ENCODE measurements around the gene FBXW11. TPM values are rescaled to one million over a fixed set of nuclear protein-coding genes. Genes with fewer than 3 reads are reported as not detected.

The FBXW11 gene
- total and polyA plus RNA-seq, 4 experiments from 2014 or later = 17.1 to 43.4 (median 32.1) TPM

GRCh38 chr5:171842777-171843328 lies 163.6 kb downstream of the FBXW11 start:
- Mint-ChIP-seq H3K27me3 (no peaks in the 10 kb centered on the region), H3K9me3 (no peaks in the 10 kb centered on the region), H3K27ac (no peak overlapping the region), H3K36me3 (peaks cover 5 to 6% of the 10 kb centered on the region in 2 donors), H3K4me3 (no peak overlapping the region), H3K4me1 (peaks cover 0 to 3% (median 0%) of the 10 kb centered on the region in 4 donors)
- H3K27ac ChIP-seq (ENCODE audit: low read depth, low read length) = no peak overlapping the region
- H3K4me1 ChIP-seq (ENCODE audit: insufficient read depth, low read length) = no peaks in the 10 kb centered on the region
- no peak overlapping the region for H3K4me3 ChIP-seq (ENCODE audit: low read length in 2 of 2)
- DNase-seq = no peak
- ChIA-PET POLR2A (ENCODE audit: partially characterized antibody) (no interaction called here), CTCF (ENCODE audit: partially characterized antibody) (no interaction called here)
- H3K9me3 ChIP-seq (ENCODE audit: control insufficient read depth in 1 of 2, low read length in 2 of 2) = no peaks in the 10 kb centered on the region
- H3K36me3 ChIP-seq (ENCODE audit: insufficient read depth, low read length) = no peaks in the 10 kb centered on the region
- H3K27me3 ChIP-seq (ENCODE audit: insufficient read depth, low read length) = no peaks in the 10 kb centered on the region
- intact Hi-C loops (cut with micrococcal nuclease) = no loop called here

GRCh38 chr5:171841984-171842776 lies 164.3 kb downstream of the FBXW11 start:
- no peak for DNase-seq
- no peaks in the 10 kb centered on the region for H3K9me3 ChIP-seq (ENCODE audit: control insufficient read depth in 1 of 2, low read length in 2 of 2)
- POLR2A ChIA-PET (ENCODE audit: partially characterized antibody) = no interaction called here
- H3K36me3 ChIP-seq (ENCODE audit: insufficient read depth, low read length) = no peaks in the 10 kb centered on the region
- H3K27me3 Mint-ChIP-seq = no peaks in the 10 kb centered on the region
- H3K4me1 Mint-ChIP-seq = peaks cover 0 to 3% (median 0%) of the 10 kb centered on the region in 4 donors
- intact Hi-C loops (cut with micrococcal nuclease) = no loop called here
- H3K27ac ChIP-seq (ENCODE audit: low read depth, low read length) = no peak overlapping the region
- no peaks in the 10 kb centered on the region for H3K27me3 ChIP-seq (ENCODE audit: insufficient read depth, low read length)
- no peak overlapping the region for H3K4me3 ChIP-seq (ENCODE audit: low read length in 2 of 2)
- no peaks in the 10 kb centered on the region for H3K9me3 Mint-ChIP-seq
- no peak overlapping the region for H3K27ac Mint-ChIP-seq
- no peak overlapping the region for H3K4me3 Mint-ChIP-seq
- H3K4me1 ChIP-seq (ENCODE audit: insufficient read depth, low read length) = no peaks in the 10 kb centered on the region
- CTCF ChIA-PET (ENCODE audit: partially characterized antibody) = no interaction called here
- H3K36me3 Mint-ChIP-seq = peaks cover 3 to 6% of the 10 kb centered on the region in 2 donors

GRCh38 chr5:171840711-171841522 lies 165.5 kb downstream of the FBXW11 start:
- Mint-ChIP-seq H3K9me3 (no peaks in the 10 kb centered on the region), H3K27ac (no peak overlapping the region), H3K4me3 (peak overlapping the region in 1 of 8 donors; percentile 13), H3K36me3 (peaks cover 3 to 6% of the 10 kb centered on the region in 2 donors), H3K4me1 (peaks cover 0 to 3% (median 0%) of the 10 kb centered on the region in 4 donors), H3K27me3 (no peaks in the 10 kb centered on the region)
- H3K27me3 ChIP-seq (ENCODE audit: insufficient read depth, low read length) = no peaks in the 10 kb centered on the region
- intact Hi-C loops (cut with micrococcal nuclease) = no loop called here
- DNase-seq = no peak
- ChIA-PET POLR2A (ENCODE audit: partially characterized antibody) (no interaction called here), CTCF (ENCODE audit: partially characterized antibody) (no interaction called here)
- no peaks in the 10 kb centered on the region for H3K9me3 ChIP-seq (ENCODE audit: control insufficient read depth in 1 of 2, low read length in 2 of 2)
- H3K27ac ChIP-seq (ENCODE audit: low read depth, low read length) = no peak overlapping the region
- H3K4me3 ChIP-seq (ENCODE audit: low read length in 2 of 2) = no peak overlapping the region
- H3K4me1 ChIP-seq (ENCODE audit: insufficient read depth, low read length) = no peaks in the 10 kb centered on the region
- H3K36me3 ChIP-seq (ENCODE audit: insufficient read depth, low read length) = no peaks in the 10 kb centered on the region

- Histone ChIP-seq H3K27ac (ENCODE audit: low read depth, low read length) (no peak overlapping the region), H3K4me3 (ENCODE audit: low read length in 2 of 2) (no peak overlapping the region), H3K9me3 (ENCODE audit: control insufficient read depth in 1 of 2, low read length in 2 of 2) (no peaks in the 10 kb centered on the region), H3K36me3 (ENCODE audit: insufficient read depth, low read length) (no peaks in the 10 kb centered on the region), H3K4me1 (ENCODE audit: insufficient read depth, low read length) (no peaks in the 10 kb centered on the region), H3K27me3 (ENCODE audit: insufficient read depth, low read length) (no peaks in the 10 kb centered on the region)
- Mint-ChIP-seq H3K36me3 (peaks cover 3 to 6% of the 10 kb centered on the region in 2 donors), H3K27ac (no peak overlapping the region), H3K9me3 (no peaks in the 10 kb centered on the region), H3K4me3 (no peak overlapping the region), H3K27me3 (no peaks in the 10 kb centered on the region), H3K4me1 (peaks cover 0 to 3% (median 0%) of the 10 kb centered on the region in 4 donors)
- ChIA-PET CTCF (ENCODE audit: partially characterized antibody) (interaction anchor here (0.6 kb wide), 1 partner anchor 427 kb away, joined by 3 read pairs; no protein-coding TSS in a partner anchor), POLR2A (ENCODE audit: partially characterized antibody) (no interaction called here)
- intact Hi-C loops (cut with micrococcal nuclease) = no loop called here
- DNase-seq = no peak
Measured at GRCh38 chr5:171840066-171840465, 166.4 kb downstream of the FBXW11 start.

- ChIA-PET POLR2A (ENCODE audit: partially characterized antibody) (no interaction called here), CTCF (ENCODE audit: partially characterized antibody) (interaction anchor here (1.0 kb wide), 2 partner anchors 11 to 21 kb away, joined by 3 read pairs; no protein-coding TSS in a partner anchor)
- Histone ChIP-seq H3K27me3 (ENCODE audit: insufficient read depth, low read length) (no peaks in the 10 kb centered on the region), H3K9me3 (ENCODE audit: control insufficient read depth in 1 of 2, low read length in 2 of 2) (no peaks in the 10 kb centered on the region), H3K4me3 (ENCODE audit: low read length in 2 of 2) (no peak overlapping the region), H3K4me1 (ENCODE audit: insufficient read depth, low read length) (no peaks in the 10 kb centered on the region), H3K36me3 (ENCODE audit: insufficient read depth, low read length) (no peaks in the 10 kb centered on the region), H3K27ac (ENCODE audit: low read depth, low read length) (no peak overlapping the region)
- intact Hi-C loops (cut with micrococcal nuclease) = no loop called here
- peaks cover 3 to 11% of the 10 kb centered on the region in 2 donors for H3K36me3 Mint-ChIP-seq
- no peak for DNase-seq
- no peak overlapping the region for H3K4me3 Mint-ChIP-seq
- no peaks in the 10 kb centered on the region for H3K9me3 Mint-ChIP-seq
- no peak overlapping the region for H3K27ac Mint-ChIP-seq
- peaks cover 0 to 3% (median 0%) of the 10 kb centered on the region in 4 donors for H3K4me1 Mint-ChIP-seq
- H3K27me3 Mint-ChIP-seq = no peaks in the 10 kb centered on the region
Measured at GRCh38 chr5:171839112-171839511, 167.3 kb downstream of the FBXW11 start.

GRCh38 chr5:171838066-171838465 lies 168.4 kb downstream of the FBXW11 start:
- Histone ChIP-seq H3K27ac (ENCODE audit: low read depth, low read length) (no peak overlapping the region), H3K4me1 (ENCODE audit: insufficient read depth, low read length) (no peaks in the 10 kb centered on the region), H3K9me3 (ENCODE audit: control insufficient read depth in 1 of 2, low read length in 2 of 2) (peaks cover 0 to 4% of the 10 kb centered on the region in 2 donors), H3K4me3 (ENCODE audit: low read length in 2 of 2) (no peak overlapping the region), H3K36me3 (ENCODE audit: insufficient read depth, low read length) (no peaks in the 10 kb centered on the region), H3K27me3 (ENCODE audit: insufficient read depth, low read length) (no peaks in the 10 kb centered on the region)
- intact Hi-C loops (cut with micrococcal nuclease) = no loop called here
- POLR2A ChIA-PET (ENCODE audit: partially characterized antibody) = no interaction called here
- no peak for DNase-seq
- Mint-ChIP-seq H3K36me3 (peaks cover 3 to 20% of the 10 kb centered on the region in 2 donors), H3K4me3 (no peak overlapping the region), H3K4me1 (peaks cover 0 to 3% (median 0%) of the 10 kb centered on the region in 4 donors), H3K27ac (no peak overlapping the region), H3K27me3 (no peaks in the 10 kb centered on the region), H3K9me3 (peaks cover 0 to 7% (median 2%) of the 10 kb centered on the region in 8 donors)
- CTCF ChIA-PET (ENCODE audit: partially characterized antibody) = interaction anchor here (1.0 kb wide), 1 partner anchor 22 kb away, joined by 3 read pairs; no protein-coding TSS in a partner anchor

GRCh38 chr5:171837522-171837921 lies 168.9 kb downstream of the FBXW11 start:
- peaks cover 0 to 3% (median 0%) of the 10 kb centered on the region in 4 donors for H3K4me1 Mint-ChIP-seq
- H3K36me3 ChIP-seq (ENCODE audit: insufficient read depth, low read length) = no peaks in the 10 kb centered on the region
- POLR2A ChIA-PET (ENCODE audit: partially characterized antibody) = no interaction called here
- no peaks in the 10 kb centered on the region for H3K4me1 ChIP-seq (ENCODE audit: insufficient read depth, low read length)
- H3K4me3 ChIP-seq (ENCODE audit: low read length in 2 of 2) = no peak overlapping the region
- H3K9me3 Mint-ChIP-seq = peaks cover 0 to 10% (median 4%) of the 10 kb centered on the region in 8 donors
- no peaks in the 10 kb centered on the region for H3K27me3 ChIP-seq (ENCODE audit: insufficient read depth, low read length)
- H3K27ac ChIP-seq (ENCODE audit: low read depth, low read length) = no peak overlapping the region
- CTCF ChIA-PET (ENCODE audit: partially characterized antibody) = no interaction called here
- no peak overlapping the region for H3K27ac Mint-ChIP-seq
- peaks cover 3 to 25% of the 10 kb centered on the region in 2 donors for H3K36me3 Mint-ChIP-seq
- H3K9me3 ChIP-seq (ENCODE audit: control insufficient read depth in 1 of 2, low read length in 2 of 2) = peaks cover 0 to 4% of the 10 kb centered on the region in 2 donors
- intact Hi-C loops (cut with micrococcal nuclease) = no loop called here
- H3K27me3 Mint-ChIP-seq = no peaks in the 10 kb centered on the region
- DNase-seq = no peak
- H3K4me3 Mint-ChIP-seq = no peak overlapping the region
